DMS153 treated with DMSO at 0.1 percent for 48 hours (cell line): ENCODE results near the gene FGF7.
"Not testable (repeated sequence)": the region's sequence is repeated elsewhere in the genome, so short reads cannot be mapped to it uniquely, and the experiment has no call there.

Experiments
- DNase-seq: peaks from one replicate; lab custom pipeline; 2025; ENCODE audit not compliant: unreplicated experiment; lab: John Stamatoyannopoulos, UW

FGF7 gene

GRCh38 chr15:49423021-49423420 lies at the start of gene FGF7:
Gene FGF7, plus strand, starts transcription at chr15:49423242. Its CDS starts 1,056 bp downstream, at chr15:49424298.
- DNase-seq = no peak

GRCh38 chr15:49379996-49380395 lies 43.0 kb upstream of the FGF7 start:
- no peak for DNase-seq

- no peak for DNase-seq
These were observed 42.1 kb upstream of the FGF7 start for GRCh38 chr15:49380912-49381311.

- no peak for DNase-seq
These were observed 40.6 kb upstream of the FGF7 start for GRCh38 chr15:49382394-49382793.

- no peak for DNase-seq
These were observed 39.8 kb upstream of the FGF7 start for GRCh38 chr15:49383266-49383665.

- no peak for DNase-seq
These were observed 35.6 kb upstream of the FGF7 start for GRCh38 chr15:49387471-49387870.

GRCh38 chr15:49402515-49403296 lies 20.3 kb upstream of the FGF7 start:
- DNase-seq = not testable (repeated sequence)

- DNase-seq = no peak
These were observed 16.5 kb upstream of the FGF7 start for GRCh38 chr15:49406352-49407118.

GRCh38 chr15:49410641-49411040 lies 12.4 kb upstream of the FGF7 start:
- no peak for DNase-seq

- no peak for DNase-seq
These were observed 10.2 kb upstream of the FGF7 start for GRCh38 chr15:49412797-49413196.

GRCh38 chr15:49415149-49415548 lies 7.9 kb upstream of the FGF7 start:
- DNase-seq = no peak

- DNase-seq = no peak
These were observed 7.4 kb upstream of the FGF7 start for GRCh38 chr15:49415638-49416037.

- no peak for DNase-seq
These were observed 4.2 kb upstream of the FGF7 start for GRCh38 chr15:49418811-49419210.

- DNase-seq = peak; percentile 21
These were observed 1.1 kb upstream of the FGF7 start for GRCh38 chr15:49421991-49422390.

- DNase-seq = no peak
These were observed 984 bp downstream of the FGF7 start for GRCh38 chr15:49423901-49424550.

- no peak for DNase-seq
These were observed 1.9 kb downstream of the FGF7 start for GRCh38 chr15:49424954-49425353.

GRCh38 chr15:49427372-49427771 lies 4.3 kb downstream of the FGF7 start:
- DNase-seq = no peak

GRCh38 chr15:49428409-49429095 lies 5.5 kb downstream of the FGF7 start:
- DNase-seq = no peak

- DNase-seq = no peak
These were observed 7.0 kb downstream of the FGF7 start for GRCh38 chr15:49430046-49430445.

GRCh38 chr15:49435174-49435573 lies 12.1 kb downstream of the FGF7 start:
- no peak for DNase-seq

- DNase-seq = no peak
These were observed 13.7 kb downstream of the FGF7 start for GRCh38 chr15:49436751-49437150.
